HG03196 (cell line): ENCODE data around the gene MYLK4.

Experiments used
- ATAC-seq: cut with Tn5 transposase; IDR thresholded peaks from one replicate; pipeline ENCODE4 v1.9.1; 2021; ENCODE audit not compliant: unreplicated experiment

Gene MYLK4

DNA sequence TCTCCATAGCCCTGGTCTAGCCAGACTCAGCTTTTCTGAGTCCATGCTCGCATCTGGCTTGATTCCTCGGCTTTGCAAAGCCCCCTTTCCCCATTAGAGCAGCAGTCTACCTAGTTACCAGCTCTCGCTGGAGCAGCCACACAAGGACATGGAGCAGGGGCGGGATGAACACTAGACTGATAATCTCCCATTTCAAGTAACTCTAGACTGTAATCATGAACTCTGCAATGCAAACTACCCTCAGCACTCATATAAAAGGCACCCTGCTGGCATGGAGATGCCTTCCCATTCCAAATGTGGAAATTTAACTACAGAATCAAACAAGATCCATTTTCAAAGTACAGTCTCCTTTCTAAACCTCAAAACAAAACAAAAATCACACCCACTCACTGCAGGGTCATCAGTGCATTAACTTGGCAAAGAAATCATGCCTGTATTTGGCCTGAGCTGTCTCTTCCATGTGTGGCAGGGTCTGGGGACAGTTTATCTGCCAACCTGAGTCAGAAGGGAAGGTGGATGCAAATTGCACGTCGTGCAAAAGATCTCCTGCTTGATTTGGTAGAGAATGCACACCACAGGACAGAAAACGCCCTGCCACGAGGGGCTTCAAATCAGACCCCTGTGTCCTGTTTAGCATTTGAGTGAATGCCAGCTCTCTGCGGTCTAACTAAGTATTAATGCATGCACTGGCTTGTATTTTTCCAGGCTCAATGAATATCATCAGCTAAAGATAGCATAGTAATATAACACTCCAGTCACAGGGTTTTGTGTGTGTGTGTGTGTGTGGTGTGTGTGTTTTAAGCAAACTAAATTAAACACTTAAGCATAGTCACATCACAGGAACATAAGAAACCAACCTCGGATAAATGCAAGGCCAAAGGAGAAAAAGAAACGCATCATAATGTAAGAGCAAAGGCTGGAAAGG is 85.3 kb downstream of the MYLK4 start:
- ATAC-seq = no peak

DNA sequence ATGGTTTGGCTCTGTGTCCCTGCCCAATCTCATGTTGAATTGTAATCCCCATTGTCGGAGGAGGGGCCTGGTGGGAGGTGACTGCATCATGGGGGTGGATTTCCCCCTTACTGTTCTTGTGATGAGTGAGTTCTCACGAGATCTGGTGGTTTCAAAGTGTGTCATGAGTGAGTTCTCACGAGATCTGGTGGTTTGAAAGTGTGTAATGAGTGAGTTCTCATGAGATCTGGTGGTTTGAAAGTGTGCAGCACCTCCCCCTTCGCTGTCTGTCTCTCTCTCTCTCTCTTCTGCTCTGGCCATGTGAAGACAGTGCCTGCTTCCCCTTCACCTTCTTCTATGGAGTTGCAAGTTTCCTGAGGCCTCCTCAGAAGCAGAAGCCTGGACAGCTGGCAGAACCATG is 87.6 kb downstream of the MYLK4 start:
- ATAC-seq = no peak

DNA sequence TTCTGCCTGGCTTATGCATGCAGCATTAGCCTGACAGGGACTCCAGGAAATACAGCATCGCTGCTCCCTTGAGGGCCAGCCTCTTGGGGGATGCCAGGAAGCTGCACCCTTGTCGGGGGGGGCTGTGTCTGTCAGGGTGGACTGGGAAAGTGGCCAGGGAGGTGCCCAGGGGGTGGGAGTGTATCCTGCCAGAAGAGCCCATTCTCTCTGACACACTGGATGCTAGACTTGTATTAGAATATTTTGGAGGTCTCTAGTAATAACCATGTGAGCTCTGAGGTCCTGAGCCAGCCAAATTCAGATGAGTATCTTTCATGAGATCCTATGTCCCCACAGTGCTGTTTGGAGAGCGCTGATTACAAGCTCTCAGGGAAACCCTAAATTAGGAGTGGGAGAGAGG is 89.1 kb downstream of the MYLK4 start:
- no peak for ATAC-seq

DNA sequence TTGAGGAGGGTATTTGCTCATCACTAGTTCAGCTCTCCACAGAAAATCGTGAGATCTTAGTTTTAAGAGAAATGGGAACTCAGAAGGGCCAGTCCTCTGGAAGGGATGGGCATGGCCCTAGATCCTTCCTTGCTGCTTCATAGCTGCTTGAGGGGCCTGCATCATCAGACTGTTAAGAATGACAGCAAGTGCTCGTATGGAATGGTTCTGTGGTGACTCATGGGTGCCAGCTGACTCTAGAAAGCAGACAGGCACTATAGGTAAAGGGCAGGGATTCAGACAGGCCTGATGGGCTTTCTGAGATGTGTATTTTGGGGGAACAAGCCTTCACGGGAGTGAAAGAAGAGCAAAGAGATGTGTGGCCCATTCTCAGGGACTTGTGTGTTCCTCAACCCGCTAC is 90.8 kb downstream of the MYLK4 start:
- no peak for ATAC-seq

DNA sequence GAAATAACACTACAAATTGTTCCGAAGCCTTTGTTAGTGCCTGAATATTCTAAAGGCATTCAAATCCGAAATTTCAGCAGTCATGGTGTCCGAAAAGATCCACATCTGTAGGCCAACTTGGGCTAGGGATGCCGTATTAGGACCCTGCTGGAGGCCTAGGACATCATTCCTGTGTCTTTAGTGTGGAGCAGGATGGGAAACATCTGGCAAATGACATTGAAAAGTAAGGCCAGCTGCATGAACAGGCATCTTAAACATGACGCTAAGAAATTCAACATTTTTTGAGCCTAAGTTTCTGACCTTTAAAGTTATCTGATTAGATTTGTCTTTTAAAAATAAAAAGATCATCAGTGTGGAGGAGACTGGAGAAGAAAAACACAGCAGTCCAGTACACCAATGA is 91.3 kb downstream of the MYLK4 start:
- no peak for ATAC-seq

DNA sequence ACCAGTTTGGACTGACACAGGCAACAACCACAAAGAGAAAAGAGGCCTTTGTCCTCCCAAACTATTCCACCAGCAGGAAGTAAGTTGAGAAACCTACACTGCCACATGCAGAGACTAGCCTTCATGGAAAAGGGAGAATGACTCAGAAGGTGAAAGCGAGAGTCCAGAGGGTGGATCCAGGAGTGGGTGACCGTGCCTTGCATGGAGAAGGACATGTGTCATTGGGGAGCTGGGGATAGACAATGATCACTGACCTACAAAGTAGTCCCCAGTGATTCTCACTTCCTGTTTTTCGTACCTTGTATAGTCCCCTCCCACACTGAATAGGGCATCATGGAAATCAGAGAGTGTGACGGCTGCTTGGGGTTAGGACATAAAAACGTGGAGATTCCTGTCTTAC is 91.9 kb downstream of the MYLK4 start:
- peak; percentile 78 for ATAC-seq

DNA sequence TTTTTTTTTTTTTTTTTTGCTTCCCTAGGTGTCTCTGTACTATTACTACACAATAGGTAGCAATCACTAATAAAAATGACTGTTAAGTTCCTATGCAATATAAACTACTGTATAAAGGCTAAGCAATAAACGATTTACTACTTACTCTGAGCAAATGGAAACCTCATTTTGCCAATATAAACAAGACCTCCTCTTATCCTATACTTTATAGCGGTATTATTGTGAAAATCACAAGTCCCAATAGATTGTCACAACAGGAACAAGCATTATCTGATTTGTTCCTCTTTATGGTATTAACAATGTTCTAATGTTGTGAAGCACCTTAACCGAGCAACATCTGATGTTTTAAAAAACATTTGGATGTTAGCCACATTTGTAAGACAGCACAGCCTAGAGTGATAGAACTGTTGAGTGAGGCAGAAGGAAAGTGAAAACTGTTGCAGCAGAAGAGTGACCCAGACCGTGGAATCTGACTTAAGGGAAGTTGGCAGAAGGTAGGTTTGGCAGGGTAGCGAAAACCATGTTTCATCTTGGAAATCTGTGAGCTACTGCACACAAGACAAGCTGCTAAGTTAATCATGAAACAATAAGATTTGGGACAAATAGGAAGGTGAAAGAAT is 94.2 kb downstream of the MYLK4 start:
- no peak for ATAC-seq

DNA sequence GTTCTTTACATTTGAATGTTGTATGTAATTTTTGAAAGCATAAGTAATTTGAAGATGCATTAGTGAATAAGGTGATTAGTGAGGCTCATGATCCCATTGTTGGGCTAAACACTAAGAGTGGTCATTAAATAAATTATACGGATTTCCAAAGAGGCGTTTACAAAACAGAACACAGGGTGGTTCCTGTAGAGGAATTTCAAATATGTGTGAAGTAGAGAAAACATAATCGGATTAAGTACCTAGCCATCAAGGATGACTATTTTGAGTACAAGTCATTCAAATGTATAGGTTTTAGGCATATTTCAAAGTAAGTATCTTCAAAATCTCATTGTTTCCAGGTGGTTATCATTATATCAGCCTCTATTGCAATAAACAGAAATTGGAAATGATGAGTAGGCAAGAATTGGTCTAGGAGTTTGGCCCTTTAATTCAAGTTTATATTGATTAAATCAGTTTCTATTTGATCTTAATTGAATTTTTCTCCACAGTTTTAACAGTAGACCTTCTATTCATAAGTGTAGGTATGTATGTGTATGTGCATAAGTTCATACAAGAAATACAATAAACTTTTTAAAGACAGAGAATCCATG is 94.8 kb downstream of the MYLK4 start:
- ATAC-seq = no peak

DNA sequence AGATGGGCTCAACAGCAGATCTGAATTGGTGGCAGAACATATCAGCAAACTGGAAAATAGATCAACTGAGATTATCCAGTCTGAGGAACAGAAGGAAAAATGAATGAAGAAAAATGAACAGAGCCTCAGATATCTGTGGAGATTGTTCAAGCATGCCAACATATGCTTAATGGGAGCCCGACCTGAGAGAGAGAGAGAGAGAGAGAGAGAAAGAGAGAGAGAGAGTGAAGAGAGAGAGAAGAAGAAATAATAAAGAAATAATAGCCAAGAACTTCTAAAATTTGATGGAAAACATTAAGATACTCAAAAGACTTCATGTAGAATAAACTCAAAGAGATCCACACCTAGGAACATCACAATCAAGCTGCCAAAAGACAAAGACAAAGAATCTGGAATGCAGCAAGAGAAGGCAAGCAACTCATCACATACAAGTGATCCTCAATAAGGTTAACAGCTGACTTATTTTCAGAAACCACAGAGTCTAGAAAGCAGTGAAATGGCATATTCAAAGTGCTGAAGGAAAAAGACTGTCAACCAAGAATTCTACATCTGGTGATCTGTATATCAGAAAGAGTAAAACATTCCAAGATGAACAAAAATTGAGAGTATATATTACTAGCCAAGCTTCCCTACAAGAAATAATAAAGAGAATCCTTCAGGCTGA is 97.2 kb downstream of the MYLK4 start:
- ATAC-seq = no peak

DNA sequence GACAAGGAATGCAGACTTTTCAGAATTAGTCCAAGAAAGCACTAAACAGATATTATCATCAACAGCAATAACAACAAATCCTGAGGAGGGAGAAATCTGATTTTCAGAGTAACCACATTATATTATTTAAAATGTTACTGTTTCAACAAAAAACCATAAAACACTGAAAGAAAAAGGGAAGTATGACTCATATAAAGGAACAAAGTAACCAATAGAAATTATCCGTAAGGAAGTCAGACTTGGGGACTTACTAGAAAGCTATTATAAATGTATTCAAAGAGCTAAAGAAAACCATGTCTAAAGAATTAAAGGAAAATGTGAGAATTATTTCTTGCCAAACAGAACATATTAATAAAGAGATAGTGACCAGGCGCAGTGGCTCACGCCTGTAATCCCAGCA is 98.1 kb downstream of the MYLK4 start:
- no peak for ATAC-seq

DNA sequence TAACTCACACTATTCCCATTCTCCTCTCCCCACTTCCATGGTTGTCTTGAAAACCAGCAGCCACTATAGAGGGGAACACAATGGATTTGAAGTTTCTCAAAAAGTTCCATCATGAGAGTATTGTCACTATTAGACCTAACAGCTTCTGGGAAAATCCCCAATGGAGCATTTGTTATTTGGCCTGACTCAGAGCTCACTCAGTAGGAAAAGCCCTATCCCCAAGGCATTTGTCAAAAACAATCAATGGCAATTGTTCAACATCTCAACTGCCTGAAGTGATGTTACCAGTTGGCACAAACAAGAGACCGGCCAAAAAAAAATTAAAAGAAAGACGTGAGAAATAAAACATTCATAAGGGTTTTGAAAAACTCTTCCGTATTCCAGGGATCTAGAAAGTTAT is 98.8 kb downstream of the MYLK4 start:
- ATAC-seq = no peak

DNA sequence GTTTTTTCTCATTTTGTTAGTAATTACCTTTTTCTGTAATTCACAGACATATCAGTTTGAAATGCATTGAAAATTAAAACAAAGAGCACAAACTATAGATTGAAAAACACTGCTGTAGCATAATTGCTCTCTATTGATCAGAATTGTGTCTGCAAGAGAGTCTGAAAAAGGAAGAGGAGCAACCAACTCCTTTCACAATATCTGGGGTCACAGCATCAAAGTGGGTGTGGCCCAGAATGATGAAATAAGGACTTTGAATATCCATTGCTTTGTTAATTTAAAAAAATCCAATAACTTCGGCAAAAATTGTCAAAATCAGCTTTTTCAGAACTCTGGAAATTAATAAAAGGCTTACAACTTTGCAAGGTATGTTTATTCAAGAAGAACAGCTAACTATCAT is 99.2 kb downstream of the MYLK4 start:
- no peak for ATAC-seq

DNA sequence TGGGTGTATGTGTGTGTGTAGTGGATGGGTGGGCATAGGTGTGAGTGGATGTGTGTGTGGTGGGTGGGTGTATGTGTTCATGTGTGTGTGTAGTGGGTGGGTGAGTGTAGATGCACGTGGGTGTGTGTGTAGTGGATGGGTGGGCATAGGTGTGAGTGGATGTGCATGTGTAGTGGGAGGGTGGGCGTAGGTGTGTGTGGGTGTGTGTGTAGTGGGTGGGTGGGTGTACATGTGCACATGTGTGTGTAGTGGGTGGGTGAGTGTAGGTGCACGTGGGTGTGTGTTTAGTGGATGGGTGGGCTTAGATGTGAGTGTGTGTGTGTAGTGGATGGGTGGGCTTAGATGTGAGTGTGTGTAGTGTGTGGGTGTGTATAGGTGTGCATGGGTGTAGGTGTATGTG is 104.4 kb downstream of the MYLK4 start:
- ATAC-seq = no peak

DNA sequence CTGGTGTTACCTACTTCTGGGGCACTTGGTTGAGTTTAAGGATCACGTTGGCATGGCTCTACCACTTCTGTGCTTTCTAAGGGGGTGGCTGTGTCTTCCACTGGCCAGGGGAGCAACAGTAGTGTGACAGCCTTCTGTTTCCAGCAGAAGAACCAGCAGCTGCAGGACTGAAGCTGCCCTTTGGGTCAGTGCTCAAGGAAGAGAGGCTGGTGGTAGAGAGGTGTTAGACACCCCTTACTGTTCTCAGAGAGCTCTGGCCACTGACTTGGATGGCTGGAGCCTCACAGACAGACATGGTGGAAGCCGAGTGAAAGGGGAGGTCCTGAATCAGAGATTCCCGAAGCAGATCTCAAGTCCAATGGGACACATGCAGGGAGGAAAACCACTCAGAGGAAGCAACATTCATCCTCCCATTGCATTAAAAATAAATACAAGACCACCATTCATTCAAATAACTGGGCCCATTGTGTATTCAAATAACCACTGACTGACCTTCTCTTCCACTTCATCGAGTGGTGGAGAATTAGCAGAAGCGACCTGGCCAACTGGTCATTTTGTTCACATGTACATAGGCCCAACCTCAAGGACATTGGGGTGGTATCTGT is 106.7 kb downstream of the MYLK4 start:
- ATAC-seq = no peak

DNA sequence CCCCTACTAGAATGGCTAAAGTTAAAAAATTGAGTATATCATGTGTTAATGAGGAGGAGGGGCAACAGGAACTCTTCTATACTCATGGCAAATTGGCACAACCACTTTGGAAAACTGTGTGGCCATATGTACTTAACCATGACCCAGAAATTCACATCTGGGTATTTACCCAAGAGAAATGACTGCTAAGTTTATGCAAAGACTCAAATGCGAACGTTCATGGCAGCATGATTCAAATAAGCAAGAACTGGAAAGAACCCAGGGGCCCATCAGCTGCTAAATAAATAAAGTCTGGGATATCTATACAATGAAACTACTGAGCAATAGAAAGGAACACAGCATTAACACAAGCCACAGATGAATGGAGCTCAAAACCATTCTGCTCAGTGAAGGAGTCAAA is 107.6 kb downstream of the MYLK4 start:
- ATAC-seq = no peak

DNA sequence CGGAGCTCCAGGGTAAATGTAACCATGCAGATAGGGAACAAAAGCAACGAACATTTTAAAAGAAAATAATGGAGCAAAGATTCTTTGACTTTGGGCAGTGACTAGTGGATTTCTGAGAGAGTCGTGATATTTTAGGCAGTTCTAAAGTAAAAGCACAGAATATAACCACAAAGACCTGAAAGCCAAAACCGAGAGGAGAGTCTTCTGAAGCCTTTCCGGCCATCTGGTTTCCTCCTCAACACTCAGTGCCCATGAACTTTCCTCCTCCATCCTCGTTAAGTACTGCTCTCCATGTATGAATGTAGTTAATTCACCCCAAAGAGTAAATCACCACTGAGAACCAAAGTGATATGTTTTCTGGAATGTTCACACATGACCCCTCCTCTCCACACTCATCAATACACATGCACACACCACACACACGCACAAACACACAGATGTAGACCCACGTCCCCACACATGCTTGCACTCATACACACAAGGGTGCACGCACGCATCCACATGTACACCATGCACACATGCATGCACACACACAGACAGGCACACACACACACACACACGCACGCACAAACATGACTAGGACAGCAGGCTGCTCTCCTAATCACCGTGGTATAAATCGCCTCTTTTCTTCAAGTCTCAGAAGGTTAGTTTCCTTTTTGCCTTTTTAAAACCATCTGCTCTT is 109.5 kb downstream of the MYLK4 start:
- ATAC-seq = no peak

DNA sequence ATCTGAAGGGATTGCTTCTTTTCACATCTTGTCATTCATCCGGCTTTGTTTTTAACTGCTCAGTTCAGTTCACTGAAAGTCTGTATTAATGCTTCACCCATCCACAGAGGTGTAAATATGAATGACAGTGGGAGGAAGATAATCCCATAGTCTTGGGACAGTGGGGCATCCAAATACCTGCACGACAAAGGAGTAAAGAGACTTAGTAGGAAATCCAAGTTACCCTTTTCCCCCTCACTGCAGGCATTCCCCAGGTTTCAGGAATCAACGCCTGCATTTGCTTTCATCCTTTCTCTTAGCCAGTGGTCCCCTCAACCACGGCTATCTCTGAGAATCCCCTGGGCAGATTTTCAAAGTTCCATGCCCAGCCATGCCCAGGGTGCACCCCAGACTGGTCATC is 110.2 kb downstream of the MYLK4 start:
- ATAC-seq = no peak

DNA sequence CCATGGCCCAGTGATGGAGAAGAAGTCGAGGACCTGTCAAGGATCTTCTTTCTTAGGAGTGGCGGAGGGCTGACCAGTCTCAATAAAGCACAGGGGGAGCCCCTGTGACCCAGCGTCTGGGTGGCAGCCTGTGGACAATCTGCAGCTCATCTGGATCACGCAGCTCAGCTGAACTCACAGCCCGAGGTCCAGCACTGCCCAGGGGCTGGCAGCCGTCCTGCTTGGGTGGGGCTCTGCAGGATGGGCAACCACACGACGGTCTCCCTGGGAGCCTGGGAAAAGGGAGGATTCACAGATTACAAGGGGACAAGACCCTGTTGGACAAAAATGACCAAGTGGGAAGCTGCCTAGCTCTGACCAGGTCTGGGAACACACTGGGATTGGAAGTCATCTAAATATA is 110.8 kb downstream of the MYLK4 start:
- no peak for ATAC-seq

DNA sequence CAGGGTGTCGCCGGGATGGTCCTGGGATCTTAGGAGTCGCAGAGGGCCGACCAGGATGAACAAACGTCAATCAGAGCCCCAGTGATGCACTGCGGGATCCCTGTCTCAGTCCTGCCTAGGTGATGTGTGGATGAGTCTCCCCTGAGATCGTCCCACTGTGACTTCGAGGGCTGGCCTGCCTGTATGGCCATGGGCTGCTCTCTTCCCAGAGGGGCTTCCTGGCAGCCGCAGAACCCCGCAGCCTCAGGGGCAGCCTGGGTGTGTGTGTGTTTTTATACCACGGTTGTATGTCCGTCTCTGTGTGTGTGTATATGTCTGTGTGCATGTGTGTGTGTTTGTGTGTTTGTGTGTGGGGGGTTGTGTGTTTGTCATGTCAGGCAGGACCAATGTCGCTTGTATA is 111.6 kb downstream of the MYLK4 start:
- ATAC-seq = no peak

DNA sequence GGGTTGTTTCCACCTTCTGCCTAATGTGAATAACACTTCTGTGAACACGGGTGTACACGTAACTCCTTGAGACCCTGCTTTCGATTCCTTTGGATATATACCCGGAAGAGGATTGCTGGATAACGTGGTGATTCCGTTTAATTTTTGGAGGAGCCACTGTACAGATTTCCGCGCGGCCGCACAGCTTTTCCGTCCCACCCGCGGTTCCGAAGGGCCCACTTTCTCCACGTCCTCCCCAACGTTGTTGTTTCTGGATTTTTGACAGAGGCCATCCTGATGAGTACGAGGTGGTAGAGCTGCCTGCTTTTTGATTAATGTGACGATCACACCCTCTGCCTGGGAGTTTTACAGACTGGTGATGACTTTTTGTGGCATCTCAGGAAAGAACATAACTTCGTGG is 114.0 kb downstream of the MYLK4 start:
- ATAC-seq = no peak

DNA sequence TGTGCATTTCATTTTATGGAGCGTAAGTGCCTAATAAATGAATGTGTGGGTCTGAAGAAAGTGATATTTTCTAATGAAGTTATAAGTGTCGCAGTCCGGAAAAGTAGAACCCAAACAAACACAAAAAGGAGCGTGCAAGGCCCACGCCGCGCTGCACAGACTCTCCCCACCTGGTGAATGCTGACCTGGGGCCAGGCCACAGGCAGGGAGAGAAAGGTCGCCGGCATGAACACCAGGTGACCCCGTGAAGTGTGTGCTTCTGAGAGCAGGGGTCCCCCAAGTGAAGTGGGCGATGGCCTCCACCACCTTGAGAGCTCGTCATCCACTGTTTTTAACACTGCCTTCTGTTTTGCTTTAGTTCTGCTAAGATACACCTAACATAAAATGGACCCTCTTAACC is 114.8 kb downstream of the MYLK4 start:
- ATAC-seq = no peak
